H1 (cell line): ENCODE results near the gene PPP2R3B. TPM values are rescaled to one million over a fixed set of nuclear protein-coding genes. Genes with fewer than 3 reads are reported as not detected.
A peak's percentile ranks its signal among the peaks of the same experiment; 100 is the strongest.

ENCODE experiments used
- CTCF ChIA-PET: fragments of 300-600 bp; sonication (Branson Sonifier 250); formaldehyde crosslinking; loops from one replicate; lab custom pipeline; 2021; ENCODE audit not compliant: partially characterized antibody; lab: Charles Lee
- POLR2A ChIA-PET: fragments of 300-600 bp; sonication (Branson Sonifier 250); formaldehyde crosslinking; loops from one replicate; lab custom pipeline; 2021; ENCODE audit warnings: inconsistent platforms; ENCODE audit not compliant: partially characterized antibody; lab: Charles Lee
- DNase-seq, 2 experiments: peaks; one replicate each; pipeline versions ENCODE4 v3.0.0 to v3.0.0-alpha.2; 2010 to 2022; ENCODE audit warnings: low spot score in 2 of 2, low read depth in 1 of 2, mixed read lengths in 1 of 2
- FAIRE-seq: peaks from 2 replicates; lab custom pipeline; 2011; peaks lifted over from hg19 to GRCh38; lab: Jason Lieb, UNC
- H2AFZ ChIP-seq: 2 replicates; pipeline ENCODE4 v1.8.1; 2012; ENCODE audit warnings: low read length, inconsistent platforms
- H2AK5ac ChIP-seq: 2 replicates; pipeline ENCODE4 v1.6.1; 2013; ENCODE audit warnings: low read depth, low read length
- H2BK120ac ChIP-seq: replicated peaks from 2 replicates; pipeline ENCODE3; 2013; ENCODE audit warnings: low read depth, low read length, inconsistent platforms
- H2BK12ac ChIP-seq: 2 replicates; pipeline ENCODE4 v1.6.1; 2013; ENCODE audit warnings: low read depth, low read length
- H2BK15ac ChIP-seq: 2 replicates; pipeline ENCODE4 v1.6.1; 2013; ENCODE audit warnings: low read length
- H2BK20ac ChIP-seq: 2 replicates; pipeline ENCODE4 v1.6.1; 2013; ENCODE audit warnings: low read length
- H2BK5ac ChIP-seq: 2 replicates; pipeline ENCODE4 v1.6.1; 2013; ENCODE audit warnings: low read depth, low read length
- H3K14ac ChIP-seq: 2 replicates; pipeline ENCODE4 v1.6.1; 2013; ENCODE audit warnings: inconsistent platforms; ENCODE audit not compliant: insufficient read length
- H3K18ac ChIP-seq: 2 replicates; pipeline ENCODE4 v1.6.1; 2013; ENCODE audit warnings: low read length; ENCODE audit errors: extremely low read depth
- H3K23ac ChIP-seq: 2 replicates; pipeline ENCODE4 v1.6.1; 2013; ENCODE audit warnings: inconsistent platforms; ENCODE audit not compliant: insufficient read length
- H3K23me2 ChIP-seq: 2 replicates; pipeline ENCODE4 v1.6.1; 2013; ENCODE audit warnings: low read depth, low read length
- H3K27ac ChIP-seq: 2 replicates; pipeline ENCODE4 v1.6.1; 2011; ENCODE audit warnings: low read depth, low read length, inconsistent platforms
- H3K27me3 ChIP-seq, 4 experiments: replicated peaks in 1 of 4; 1 replicate in 1 of 4; 2 replicates in 3 of 4; pipeline versions ENCODE4 v1.6.1 to v1.8.1; 2011 to 2013; ENCODE audit warnings: low read length in 3 of 4, mild to moderate bottlenecking in 3 of 4, inconsistent platforms in 2 of 4, mixed read lengths in 2 of 4, moderate library complexity in 1 of 4; ENCODE audit not compliant: control insufficient read depth in 3 of 4, insufficient read depth in 3 of 4; ENCODE audit errors: extremely low read depth in 1 of 4
- H3K36me3 ChIP-seq, 4 experiments: 2 replicates each; pipeline versions ENCODE4 v1.6.1 to v1.8.1; 2011 to 2013; ENCODE audit warnings: mild to moderate bottlenecking in 4 of 4, low read length in 3 of 4, moderate library complexity in 2 of 4, control low read depth in 1 of 4, inconsistent platforms in 1 of 4; ENCODE audit not compliant: insufficient read depth in 4 of 4, control insufficient read depth in 2 of 4
- H3K4ac ChIP-seq: replicated peaks from 2 replicates; pipeline ENCODE3; 2013; ENCODE audit warnings: low read length, low read depth, mixed read lengths, inconsistent platforms; ENCODE audit not compliant: insufficient read length
- H3K4me1 ChIP-seq, 4 experiments: replicated peaks in 1 of 4; 1 replicate in 1 of 4; 2 replicates in 3 of 4; pipeline versions ENCODE4 v1.6.1 to v1.8.1; 2011 to 2013; ENCODE audit warnings: low read length in 3 of 4, inconsistent platforms in 2 of 4, mixed read lengths in 1 of 4; ENCODE audit not compliant: insufficient read depth in 4 of 4, control insufficient read depth in 3 of 4
- H3K4me2 ChIP-seq, 2 experiments: 2 replicates each; pipeline versions ENCODE4 v1.6.1 to v1.8.1; 2011 to 2013; ENCODE audit warnings: low read depth in 2 of 2, low read length in 2 of 2, control low read depth in 1 of 2, inconsistent platforms in 1 of 2, mild to moderate bottlenecking in 1 of 2; ENCODE audit not compliant: insufficient read depth in 1 of 2
- H3K4me3 ChIP-seq, 4 experiments: fragments of 200-600, 300-600 bp in 1 of 4; sonication (generic), shearing (Covaris generic), sonication (Bioruptor Twin) in 1 of 4; 2 replicates each; pipeline versions ENCODE4 v1.5.1 to v1.8.1; 2011 to 2016; ENCODE audit warnings: low read length in 4 of 4, low read depth in 3 of 4, control low read depth in 2 of 4, inconsistent platforms in 2 of 4, mild to moderate bottlenecking in 2 of 4, mixed read lengths in 1 of 4, moderate library complexity in 1 of 4; ENCODE audit not compliant: insufficient read depth in 2 of 4; ENCODE audit errors: extremely low read depth in 1 of 4
- H3K56ac ChIP-seq: replicated peaks from 2 replicates; pipeline ENCODE3; 2013; ENCODE audit warnings: low read depth, mild to moderate bottlenecking, mixed read lengths, low read length, inconsistent platforms; ENCODE audit not compliant: insufficient read length
- H3K79me1 ChIP-seq: 2 replicates; pipeline ENCODE4 v1.6.1; 2013; ENCODE audit warnings: low read depth, low read length, control low read depth
- H3K79me2 ChIP-seq, 2 experiments: 2 replicates each; pipeline versions ENCODE4 v1.6.1 to v1.8.1; 2012 to 2013; ENCODE audit warnings: low read length in 2 of 2, mild to moderate bottlenecking in 2 of 2, inconsistent platforms in 1 of 2; ENCODE audit not compliant: insufficient read depth in 2 of 2, control insufficient read depth in 1 of 2
- H3K9ac ChIP-seq, 4 experiments: replicated peaks in 1 of 4; 1 replicate in 1 of 4; 2 replicates in 3 of 4; pipeline versions ENCODE4 v1.6.1 to v1.8.1; 2011 to 2013; ENCODE audit warnings: low read depth in 3 of 4, low read length in 3 of 4, control low read depth in 2 of 4, mild to moderate bottlenecking in 2 of 4, moderate library complexity in 2 of 4, inconsistent platforms in 1 of 4; ENCODE audit errors: extremely low read depth in 1 of 4
- H3K9me3 ChIP-seq, 2 experiments: 2 replicates each; pipeline versions ENCODE4 v1.6.1 to v1.8.1; 2012 to 2013; ENCODE audit warnings: mild to moderate bottlenecking in 2 of 2, moderate library complexity in 2 of 2, control low read depth in 1 of 2, inconsistent platforms in 1 of 2, low read depth in 1 of 2, low read length in 1 of 2, mixed read lengths in 1 of 2; ENCODE audit not compliant: insufficient read depth in 2 of 2
- H4K20me1 ChIP-seq, 2 experiments: replicated peaks in 1 of 2; 2 replicates each; pipeline versions ENCODE3 to v1.8.1; 2011 to 2013; ENCODE audit warnings: inconsistent platforms in 2 of 2, low read length in 2 of 2, mild to moderate bottlenecking in 1 of 2; ENCODE audit not compliant: insufficient read depth in 2 of 2, control insufficient read depth in 1 of 2
- H4K5ac ChIP-seq: 2 replicates; pipeline ENCODE4 v1.6.1; 2013; ENCODE audit warnings: low read length, low read depth, mixed read lengths, inconsistent platforms; ENCODE audit not compliant: insufficient read length
- H4K8ac ChIP-seq: 2 replicates; pipeline ENCODE4 v1.8.0; 2013; ENCODE audit warnings: mild to moderate bottlenecking, moderate library complexity, low read length, inconsistent platforms; ENCODE audit not compliant: insufficient read depth; ENCODE audit errors: extremely low read depth
- H4K91ac ChIP-seq: replicated peaks from 2 replicates; pipeline ENCODE3; 2013; ENCODE audit warnings: low read length, mixed read lengths, inconsistent platforms; ENCODE audit not compliant: insufficient read length
- ASH2L ChIP-seq: fragments of 200-600, 300-600 bp; sonication (generic); IDR thresholded peaks from one replicate; pipeline ENCODE4 v1.7.1; 2017; ENCODE audit warnings: low read length
- BACH1 ChIP-seq: IDR thresholded peaks from 2 replicates; pipeline ENCODE4 v1.6.1; 2012; ENCODE audit warnings: low read length, improper control_type of control experiment
- BCL11A ChIP-seq, 2 experiments: IDR thresholded peaks; one replicate each; pipeline ENCODE4 v1.6.1; 2011; ENCODE audit warnings: low read depth in 2 of 2, low read length in 2 of 2, mild to moderate bottlenecking in 2 of 2
- CBX5 ChIP-seq: fragments of 300-800, 300-1000 bp; sonication (generic); IDR thresholded peaks from 2 replicates; pipeline ENCODE4 v1.7.1; 2016; ENCODE audit warnings: antibody characterized with exemption, low read length, low read depth
- CREB1 ChIP-seq: IDR thresholded peaks from 2 replicates; pipeline ENCODE4 v1.6.1; 2012; ENCODE audit warnings: inconsistent platforms
- MAX ChIP-seq: IDR thresholded peaks from 2 replicates; pipeline ENCODE4 v1.6.1; 2012; ENCODE audit warnings: inconsistent platforms
- NRF1 ChIP-seq: IDR thresholded peaks from 2 replicates; pipeline ENCODE4 v1.6.1; 2011; ENCODE audit warnings: mild to moderate bottlenecking, low read depth, low read length, improper control_type of control experiment
- RFX5 ChIP-seq: IDR thresholded peaks from 2 replicates; pipeline ENCODE4 v1.6.1; 2011; ENCODE audit warnings: low read depth, low read length, improper control_type of control experiment, borderline replicate concordance
- RXRA ChIP-seq: IDR thresholded peaks from 2 replicates; pipeline ENCODE4 v1.6.1; 2011; ENCODE audit warnings: low read depth, mild to moderate bottlenecking, low read length, moderate library complexity; ENCODE audit not compliant: insufficient read depth
- SAP30 ChIP-seq: fragments of 300-600 bp; sonication (generic); IDR thresholded peaks from 2 replicates; pipeline ENCODE4 v1.7.1; 2012; ENCODE audit warnings: low read length, moderate library complexity, mild to moderate bottlenecking, inconsistent platforms; ENCODE audit not compliant: insufficient read depth, insufficient replicate concordance
- SIX5 ChIP-seq: IDR thresholded peaks from 2 replicates; pipeline ENCODE4 v1.6.1; 2011; ENCODE audit warnings: mild to moderate bottlenecking, low read depth, low read length
- SP1 ChIP-seq: IDR thresholded peaks from 2 replicates; pipeline ENCODE4 v1.6.1; 2011; ENCODE audit warnings: low read depth, low read length
- TCF12 ChIP-seq: IDR thresholded peaks from 2 replicates; pipeline ENCODE4 v1.6.1; 2011; ENCODE audit warnings: low read depth, mild to moderate bottlenecking, low read length
- TEAD4 ChIP-seq: IDR thresholded peaks from 2 replicates; pipeline ENCODE4 v1.6.1; 2012; ENCODE audit warnings: low read depth, low read length, inconsistent platforms, mixed read lengths
- ZNF274 ChIP-seq: IDR thresholded peaks from 2 replicates; pipeline ENCODE4 v1.7.0; 2012; ENCODE audit warnings: low read length, borderline replicate concordance; ENCODE audit errors: extremely low read depth
- whole genome bisulfite sequencing, 2 experiments: shearing (Covaris generic) in 1 of 2; methylation state at CpG; one replicate each; pipeline versions ENCODE4 v1.1.6 to v1.1.7; 2013 to 2015; ENCODE audit warnings: low lambda C conversion rate in 2 of 2, mixed read lengths in 2 of 2, inconsistent platforms in 1 of 2, low coverage in 1 of 2, missing lambda C conversion rate in 1 of 2; ENCODE audit not compliant: insufficient replicate concordance in 2 of 2, insufficient coverage in 1 of 2, insufficient read length in 1 of 2; ENCODE audit errors: extremely low coverage in 1 of 2, missing lambda C conversion rate in 1 of 2; 5-methylcytosine and 5-hydroxymethylcytosine counted together
- polyA plus RNA-seq, 7 experiments: library from polyadenylated mRNA; depleted of rRNA in 3 of 7; stranded (reverse) in 5 of 7; unstranded in 2 of 7; fragments of >200 nt in 5 of 7; fragments of 200-250 nt in 2 of 7; gene quantifications; 1 replicate in 5 of 7; 2 replicates in 1 of 7; 4 replicates in 1 of 7; pipeline versions ENCODE4 v1.2.1 to v1.2.3, GENCODE V29; 2011 to 2013; ENCODE audit warnings: missing spikeins in 2 of 7, mixed read lengths in 2 of 7
- total RNA-seq: library from RNA; stranded (reverse); fragmentation: NEBNext Ultra II Directional; extraction: Animal tissue kit (Norgen Biotek cat#: 25700); gene quantifications from 2 replicates; pipeline ENCODE4 v1.2.1, GENCODE V29; 2021

Gene PPP2R3B
- total and polyA plus RNA-seq, 2 of the 8 experiments (the other 6 are each of a cell fraction or from before 2014, with no cell fraction given), result 47.6 to 86.7 TPM

GRCh38 chrX:341541-342101 lies 45.1 kb downstream of the PPP2R3B start:
- no peaks in the 10 kb centered on the region for H3K4me1 ChIP-seq
- CTCF ChIA-PET, result no interaction called here
- no peak for TF ChIP-seq CBX5
- TF ChIP-seq TCF12, result no peak
- no peak for TF ChIP-seq MAX
- TF ChIP-seq ZNF274, result no peak
- no peak for TF ChIP-seq ASH2L
- no peak for TF ChIP-seq RFX5
- no peak for TF ChIP-seq BCL11A (IDR thresholded peaks at IDR 0.05; ENCODE audit: low read depth in 2 of 2, low read length in 2 of 2)
- no peak for TF ChIP-seq BACH1
- TF ChIP-seq SP1, result no peak
- TF ChIP-seq RXRA, result no peak
- no peak for TF ChIP-seq SAP30
- TF ChIP-seq CREB1, result no peak
- TF ChIP-seq TEAD4, result no peak
- no peak for TF ChIP-seq NRF1
- no peak for TF ChIP-seq SIX5

More at GRCh38 chrX:341541-342101, 45.1 kb downstream of the PPP2R3B start:
- Histone ChIP-seq H4K8ac (no peak overlapping the region), H2AK5ac (no peak overlapping the region), H2BK120ac (no peak overlapping the region), H3K9ac (no peak overlapping the region), H3K18ac (no peak overlapping the region), H3K27me3 (no peaks in the 10 kb centered on the region), H2AFZ (no peak overlapping the region), H3K4me2 (no peak overlapping the region), H3K14ac (no peak overlapping the region), H4K91ac (no peak overlapping the region), H3K56ac (no peak overlapping the region), H2BK12ac (no peak overlapping the region), H3K27ac (no peak overlapping the region), H2BK5ac (no peak overlapping the region), H3K9me3 (no peaks in the 10 kb centered on the region; a peak in 1 of 4 replicates), H3K79me2 (no peaks in the 10 kb centered on the region), H4K5ac (no peak overlapping the region), H2BK15ac (no peak overlapping the region), H3K23me2 (no peaks in the 10 kb centered on the region), H4K20me1 (peaks cover 0 to 5% of the 10 kb centered on the region in 2 experiments), H3K79me1 (no peaks in the 10 kb centered on the region; the same call in 1 of the 2 replicates), H3K23ac (no peak overlapping the region), H3K4ac (no peak overlapping the region), H3K36me3 (peaks cover 5 to 52% (median 16%) of the 10 kb centered on the region in 4 experiments; a peak in 6 of 8 replicates), H3K4me3 (no peak overlapping the region), H2BK20ac (no peak overlapping the region)
- POLR2A ChIA-PET, result no interaction called here
- WGBS, 2 experiments, result 94% methylated on average over 26 of the region's 36 CpGs; no CpG with 5 or more reads in 1 of the 2 experiments
- FAIRE-seq (no peak), DNase-seq (peak in 1 of 2 experiments; percentile 40)
